RCC 7860 (cell line): ENCODE measurements around the gene FNDC3A.

Experiments
- DNase-seq: peaks from one replicate; pipeline ENCODE4 v3.0.0-alpha.2; 2015; ENCODE audit warnings: low spot score
- FAIRE-seq: peaks from 2 replicates; lab custom pipeline; 2012; peaks lifted over from hg19 to GRCh38; lab: Jason Lieb, UNC

FNDC3A gene

GRCh38 chr13:48975856-48976575 is at the start of gene FNDC3A:
Gene FNDC3A, plus strand, starts transcription at chr13:48975912. Its CDS starts 30,279 bp downstream, at chr13:49006191.
- DNase-seq: peak; percentile 69
- FAIRE-seq: no peak

GRCh38 chr13:48928757-48929430 is 46.8 kb upstream of the FNDC3A start:
- DNase-seq (no peak), FAIRE-seq (no peak)

- no peak for DNase-seq
- FAIRE-seq: no peak
Observed at GRCh38 chr13:48930918-48931317, 44.8 kb upstream of the FNDC3A start.

- DNase-seq: no peak
- no peak for FAIRE-seq
Observed at GRCh38 chr13:48938308-48938943, 37.3 kb upstream of the FNDC3A start.

- FAIRE-seq: no peak
- no peak for DNase-seq
Observed at GRCh38 chr13:48939728-48940127, 36.0 kb upstream of the FNDC3A start.

GRCh38 chr13:48942131-48942530 is 33.6 kb upstream of the FNDC3A start:
- no peak for DNase-seq
- FAIRE-seq: no peak

GRCh38 chr13:48944221-48944620 is 31.5 kb upstream of the FNDC3A start:
- FAIRE-seq: no peak
- DNase-seq: no peak

GRCh38 chr13:48945626-48946025 is 30.1 kb upstream of the FNDC3A start:
- no peak for DNase-seq
- no peak for FAIRE-seq

GRCh38 chr13:48946163-48946562 is 29.5 kb upstream of the FNDC3A start:
- no peak for DNase-seq
- FAIRE-seq: no peak

GRCh38 chr13:48949566-48950500 is 25.9 kb upstream of the FNDC3A start:
- DNase-seq: no peak
- no peak for FAIRE-seq

- no peak for FAIRE-seq
Observed at GRCh38 chr13:48950501-48950875, 25.2 kb upstream of the FNDC3A start.

GRCh38 chr13:48954081-48954480 is 21.6 kb upstream of the FNDC3A start:
- DNase-seq (no peak), FAIRE-seq (no peak)

More at GRCh38 chr13:48950501-48950875, 25.2 kb upstream of the FNDC3A start:
- DNase-seq: no peak

- FAIRE-seq (no peak), DNase-seq (no peak)
Observed at GRCh38 chr13:48955536-48955935, 20.2 kb upstream of the FNDC3A start.

GRCh38 chr13:48961379-48961778 is 14.3 kb upstream of the FNDC3A start:
- DNase-seq (no peak), FAIRE-seq (no peak)

GRCh38 chr13:48962281-48962680 is 13.4 kb upstream of the FNDC3A start:
- DNase-seq: no peak
- no peak for FAIRE-seq

GRCh38 chr13:48965736-48966135 is 10.0 kb upstream of the FNDC3A start:
- FAIRE-seq: no peak
- DNase-seq: no peak

- no peak for FAIRE-seq
Observed at GRCh38 chr13:48969685-48970084, 6.0 kb upstream of the FNDC3A start.

GRCh38 chr13:48973845-48974431 is 1.8 kb upstream of the FNDC3A start:
- no peak for FAIRE-seq
- no peak for DNase-seq

More at GRCh38 chr13:48969685-48970084, 6.0 kb upstream of the FNDC3A start:
- no peak for DNase-seq

- FAIRE-seq (no peak), DNase-seq (peak; percentile 32)
Observed at GRCh38 chr13:48975101-48975855, 434 bp upstream of the FNDC3A start.
